ENCODE results near the gene ERF. TPM values are rescaled to one million over a fixed set of nuclear protein-coding genes. Genes with fewer than 3 reads are reported as not detected.

Gene ERF
- total and polyA plus RNA-seq, 2 donors from 2014 or later = 31.1 to 61.2 TPM

DNA sequence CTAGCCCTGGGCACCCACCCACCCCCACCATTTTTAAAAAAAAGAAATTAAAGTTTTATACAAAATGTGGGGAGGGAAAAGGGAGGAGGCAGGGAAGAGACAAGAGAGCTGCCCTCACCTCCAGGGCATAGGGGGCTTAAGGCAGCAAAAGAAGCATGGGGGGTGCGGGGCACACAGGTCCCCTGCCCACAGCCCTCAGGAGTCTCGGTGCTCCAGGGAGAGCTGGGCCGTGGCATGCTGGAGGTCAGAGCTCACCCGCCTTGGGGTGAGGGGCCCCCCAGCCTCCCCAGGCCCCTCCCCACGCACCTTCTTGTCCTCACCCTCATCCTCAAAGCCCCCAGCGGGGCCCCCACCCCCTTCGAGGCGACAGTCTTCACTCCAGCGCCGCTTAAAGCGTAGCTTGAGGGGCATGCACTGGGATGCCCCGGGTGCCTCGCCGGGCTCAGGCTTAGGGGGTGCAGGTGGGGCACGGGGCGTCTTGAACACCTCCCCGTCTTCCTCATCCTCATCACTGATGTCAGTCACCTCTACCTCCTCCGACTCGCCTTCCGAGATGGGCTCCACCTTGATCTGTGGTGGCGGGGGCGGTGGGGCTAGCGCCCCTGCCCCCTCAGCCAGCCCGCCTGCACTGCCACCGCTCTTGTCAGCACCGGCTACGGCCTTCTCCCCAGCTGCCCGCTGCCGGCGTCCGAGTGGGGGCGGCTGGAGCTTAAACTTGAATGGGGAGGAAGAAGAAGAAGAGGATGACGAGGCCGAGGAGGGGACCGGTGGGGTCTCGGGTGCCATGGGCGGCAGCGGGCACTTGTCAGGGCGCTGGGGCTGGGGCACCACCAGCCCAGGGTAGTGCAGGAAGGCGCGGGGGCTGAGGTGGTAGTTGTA lies 6.4 kb downstream of the ERF start:
- Histone ChIP-seq H3K36me3 (ENCODE audit: control insufficient read depth in 2 of 3, insufficient read depth in 3 of 3, low read length in 3 of 3) (peaks cover 0 to 20% (median 3%) of the 10 kb centered on the region in 3 donors), H3K9me3 (ENCODE audit: control insufficient read depth in 2 of 3, insufficient read depth in 1 of 3, low read length in 3 of 3) (no peaks in the 10 kb centered on the region), H3K4me1 (ENCODE audit: control insufficient read depth in 2 of 3, insufficient read depth in 2 of 3, low read depth in 1 of 3, low read length in 3 of 3) (peaks cover 0 to 31% (median 14%) of the 10 kb centered on the region in 3 donors), H3K27me3 (ENCODE audit: control insufficient read depth, insufficient read depth, low read length) (no peaks in the 10 kb centered on the region), H3K4me3 (ENCODE audit: low read length in 3 of 3) (no peak overlapping the region), H3K27ac (ENCODE audit: low read depth in 2 of 2, low read length in 2 of 2) (no peak overlapping the region), H3K9ac (ENCODE audit: low read length in 3 of 3) (no peak overlapping the region)
- no peak for TF ChIP-seq CTCF (IDR thresholded peaks at IDR 0.05; ENCODE audit: borderline replicate concordance, extremely low read depth, insufficient read depth)
- FAIRE-seq = no peak
- peak in 2 of 5 donors; percentile 57 to 84 for DNase-seq
- intact Hi-C loops (cut with DNase I) = no loop called here

DNA sequence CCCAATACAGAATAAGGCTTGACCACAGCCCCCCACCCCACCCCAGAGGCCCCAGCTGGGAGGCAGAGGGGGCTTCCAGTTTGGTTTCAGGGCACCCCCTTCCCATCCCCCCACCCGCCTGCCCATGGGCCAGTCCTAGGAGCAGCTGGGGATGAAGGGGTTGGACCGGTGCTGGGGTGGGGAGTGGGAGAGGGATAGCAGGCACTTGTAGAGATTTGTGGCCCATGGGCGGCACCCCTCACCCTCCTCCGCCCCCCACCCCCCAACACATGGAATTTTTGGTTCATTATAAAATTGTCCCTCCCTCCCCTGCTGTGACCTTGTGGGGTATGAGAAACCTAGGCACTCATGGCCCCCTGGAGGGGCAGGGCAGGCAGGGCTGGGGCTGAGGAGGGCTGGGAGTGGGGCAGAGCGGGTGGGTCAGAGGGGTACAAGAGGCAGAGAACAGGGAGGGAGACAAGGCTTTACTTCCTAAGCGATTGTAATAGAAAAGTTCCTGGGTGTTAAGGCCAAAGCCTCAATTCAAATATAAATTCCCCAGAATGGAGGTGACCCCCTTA lies 7.2 kb downstream of the ERF start:
- TF ChIP-seq CTCF (IDR thresholded peaks at IDR 0.05; ENCODE audit: borderline replicate concordance, extremely low read depth, insufficient read depth) = no peak
- no peak overlapping the region for H3K4me3 ChIP-seq (ENCODE audit: low read length in 3 of 3)
- DNase-seq (peak in 2 of 5 donors; percentile 68 to 74), FAIRE-seq (no peak)
- H3K9ac ChIP-seq (ENCODE audit: low read length in 3 of 3) = no peak overlapping the region
- H3K9me3 ChIP-seq (ENCODE audit: control insufficient read depth in 2 of 3, insufficient read depth in 1 of 3, low read length in 3 of 3) = no peaks in the 10 kb centered on the region
- peaks cover 0 to 20% (median 3%) of the 10 kb centered on the region in 3 donors for H3K36me3 ChIP-seq (ENCODE audit: control insufficient read depth in 2 of 3, insufficient read depth in 3 of 3, low read length in 3 of 3)
- H3K4me1 ChIP-seq (ENCODE audit: control insufficient read depth in 2 of 3, insufficient read depth in 2 of 3, low read depth in 1 of 3, low read length in 3 of 3) = peaks cover 0 to 30% (median 14%) of the 10 kb centered on the region in 3 donors
- intact Hi-C loops (cut with DNase I) = no loop called here
- H3K27me3 ChIP-seq (ENCODE audit: control insufficient read depth, insufficient read depth, low read length) = no peaks in the 10 kb centered on the region
- H3K27ac ChIP-seq (ENCODE audit: low read depth in 2 of 2, low read length in 2 of 2) = no peak overlapping the region

DNA sequence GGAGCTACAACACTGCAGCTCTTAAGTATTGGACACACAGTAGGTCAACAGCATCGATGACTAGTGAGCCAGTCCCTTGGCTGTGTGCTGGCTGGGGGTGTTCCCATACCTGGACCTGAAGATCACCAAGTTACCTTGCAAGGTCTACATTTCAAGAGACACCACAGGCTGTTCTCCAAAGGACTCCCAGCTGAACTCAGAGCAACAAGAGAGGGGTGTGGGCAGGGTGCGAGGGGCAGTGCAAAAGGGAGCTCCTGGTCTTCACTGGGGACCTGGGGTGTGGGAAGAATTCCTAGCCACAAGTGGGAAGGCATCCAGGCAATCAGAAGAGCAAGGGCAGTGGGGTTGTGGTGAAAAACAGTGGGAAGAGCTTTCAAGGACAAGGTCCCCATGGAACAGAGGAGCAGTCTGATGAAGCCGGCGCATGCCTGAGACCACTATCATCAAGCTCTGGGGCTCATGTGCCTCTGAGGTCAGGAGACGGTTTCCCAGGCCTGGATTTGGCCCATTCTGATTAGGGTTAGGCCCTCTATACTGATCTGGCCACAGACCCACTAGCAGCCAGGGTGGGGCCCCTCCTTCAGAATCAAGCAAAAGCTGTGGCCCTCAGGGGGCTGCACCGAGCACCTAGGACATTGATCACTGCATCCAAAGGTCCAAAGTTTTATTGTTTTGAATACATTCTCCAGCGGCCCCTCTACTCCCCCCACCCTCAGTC lies 7.8 kb downstream of the ERF start:
- intact Hi-C loops (cut with DNase I) = no loop called here
- Histone ChIP-seq H3K9ac (ENCODE audit: low read length in 3 of 3) (peak overlapping the region in 1 of 3 donors; percentile 48), H3K9me3 (ENCODE audit: control insufficient read depth in 2 of 3, insufficient read depth in 1 of 3, low read length in 3 of 3) (no peaks in the 10 kb centered on the region), H3K4me3 (ENCODE audit: low read length in 3 of 3) (no peak overlapping the region), H3K27ac (ENCODE audit: low read depth in 2 of 2, low read length in 2 of 2) (no peak overlapping the region), H3K36me3 (ENCODE audit: control insufficient read depth in 2 of 3, insufficient read depth in 3 of 3, low read length in 3 of 3) (peaks cover 0 to 20% (median 3%) of the 10 kb centered on the region in 3 donors), H3K27me3 (ENCODE audit: control insufficient read depth, insufficient read depth, low read length) (no peaks in the 10 kb centered on the region), H3K4me1 (ENCODE audit: control insufficient read depth in 2 of 3, insufficient read depth in 2 of 3, low read depth in 1 of 3, low read length in 3 of 3) (peaks cover 0 to 25% (median 14%) of the 10 kb centered on the region in 3 donors)
- no peak for TF ChIP-seq CTCF (IDR thresholded peaks at IDR 0.05; ENCODE audit: borderline replicate concordance, extremely low read depth, insufficient read depth)
- no peak for FAIRE-seq
- no peak for DNase-seq

Data from kidney (tissue), 14 donors.